ENCODE data around the gene RPA1. TPM values are rescaled to one million over a fixed set of nuclear protein-coding genes. Genes with fewer than 3 reads are reported as not detected.

The RPA1 gene
- total and polyA plus RNA-seq, 12 donors, result 12.9 to 109 (median 23.3) TPM

DNA sequence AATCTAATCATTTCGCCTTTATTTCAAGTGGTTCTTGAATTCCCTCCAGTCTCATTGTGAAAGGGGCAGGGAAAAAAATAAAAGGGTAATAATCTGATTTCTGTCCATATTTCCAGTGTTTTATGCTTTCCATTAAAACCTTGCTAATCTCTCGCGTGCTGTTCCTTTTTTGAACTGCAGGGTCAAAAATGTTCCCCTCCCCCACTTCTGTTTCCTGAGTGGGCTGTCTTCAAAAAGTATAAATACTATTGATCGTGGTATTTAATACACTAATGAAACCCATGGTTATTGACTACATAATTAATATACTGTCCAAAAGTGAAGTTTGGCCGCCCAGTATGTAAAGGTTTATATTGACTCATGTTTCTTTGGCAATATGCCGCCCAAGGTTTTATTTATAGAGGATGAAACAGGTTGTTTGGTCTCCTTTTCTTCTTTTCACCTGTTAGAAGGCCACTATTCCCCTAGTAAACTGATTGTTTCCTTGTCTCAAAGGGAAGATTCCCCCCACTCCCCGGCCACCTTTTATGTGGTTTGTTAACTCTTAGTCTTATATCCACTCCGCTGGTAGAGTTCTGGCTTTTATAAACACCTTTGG, 69.7 kb downstream of the RPA1 start:
- no peak for TF ChIP-seq POLR2A (IDR thresholded peaks at IDR 0.05)
- TF ChIP-seq, protein P1, sequence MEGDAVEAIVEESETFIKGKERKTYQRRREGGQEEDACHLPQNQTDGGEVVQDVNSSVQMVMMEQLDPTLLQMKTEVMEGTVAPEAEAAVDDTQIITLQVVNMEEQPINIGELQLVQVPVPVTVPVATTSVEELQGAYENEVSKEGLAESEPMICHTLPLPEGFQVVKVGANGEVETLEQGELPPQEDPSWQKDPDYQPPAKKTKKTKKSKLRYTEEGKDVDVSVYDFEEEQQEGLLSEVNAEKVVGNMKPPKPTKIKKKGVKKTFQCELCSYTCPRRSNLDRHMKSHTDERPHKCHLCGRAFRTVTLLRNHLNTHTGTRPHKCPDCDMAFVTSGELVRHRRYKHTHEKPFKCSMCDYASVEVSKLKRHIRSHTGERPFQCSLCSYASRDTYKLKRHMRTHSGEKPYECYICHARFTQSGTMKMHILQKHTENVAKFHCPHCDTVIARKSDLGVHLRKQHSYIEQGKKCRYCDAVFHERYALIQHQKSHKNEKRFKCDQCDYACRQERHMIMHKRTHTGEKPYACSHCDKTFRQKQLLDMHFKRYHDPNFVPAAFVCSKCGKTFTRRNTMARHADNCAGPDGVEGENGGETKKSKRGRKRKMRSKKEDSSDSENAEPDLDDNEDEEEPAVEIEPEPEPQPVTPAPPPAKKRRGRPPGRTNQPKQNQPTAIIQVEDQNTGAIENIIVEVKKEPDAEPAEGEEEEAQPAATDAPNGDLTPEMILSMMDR (IDR thresholded peaks at IDR 0.05), result peak in 2 of 6 experiments; percentile 15 to 37
- peak overlapping the region in 1 of 5 donors; percentile 45 for H3K27ac ChIP-seq
- H3K4me3 ChIP-seq, result no peak overlapping the region
- DNase-seq, result no peak
- peaks cover 0 to 42% of the 10 kb centered on the region in 2 donors for H3K36me3 ChIP-seq (replicated peaks in 1 of 2)
- intact Hi-C loops (cut with DNase I), result no loop called here
- H3K9me3 ChIP-seq (replicated peaks in 1 of 3), result no peaks in the 10 kb centered on the region
- H3K4me1 ChIP-seq (replicated peaks in 1 of 2), result no peaks in the 10 kb centered on the region
- H3K27me3 ChIP-seq, result no peaks in the 10 kb centered on the region
- 89 to 96% (median 92%) methylated on average over 8 of the region's 8 CpGs for WGBS, 4 donors

DNA sequence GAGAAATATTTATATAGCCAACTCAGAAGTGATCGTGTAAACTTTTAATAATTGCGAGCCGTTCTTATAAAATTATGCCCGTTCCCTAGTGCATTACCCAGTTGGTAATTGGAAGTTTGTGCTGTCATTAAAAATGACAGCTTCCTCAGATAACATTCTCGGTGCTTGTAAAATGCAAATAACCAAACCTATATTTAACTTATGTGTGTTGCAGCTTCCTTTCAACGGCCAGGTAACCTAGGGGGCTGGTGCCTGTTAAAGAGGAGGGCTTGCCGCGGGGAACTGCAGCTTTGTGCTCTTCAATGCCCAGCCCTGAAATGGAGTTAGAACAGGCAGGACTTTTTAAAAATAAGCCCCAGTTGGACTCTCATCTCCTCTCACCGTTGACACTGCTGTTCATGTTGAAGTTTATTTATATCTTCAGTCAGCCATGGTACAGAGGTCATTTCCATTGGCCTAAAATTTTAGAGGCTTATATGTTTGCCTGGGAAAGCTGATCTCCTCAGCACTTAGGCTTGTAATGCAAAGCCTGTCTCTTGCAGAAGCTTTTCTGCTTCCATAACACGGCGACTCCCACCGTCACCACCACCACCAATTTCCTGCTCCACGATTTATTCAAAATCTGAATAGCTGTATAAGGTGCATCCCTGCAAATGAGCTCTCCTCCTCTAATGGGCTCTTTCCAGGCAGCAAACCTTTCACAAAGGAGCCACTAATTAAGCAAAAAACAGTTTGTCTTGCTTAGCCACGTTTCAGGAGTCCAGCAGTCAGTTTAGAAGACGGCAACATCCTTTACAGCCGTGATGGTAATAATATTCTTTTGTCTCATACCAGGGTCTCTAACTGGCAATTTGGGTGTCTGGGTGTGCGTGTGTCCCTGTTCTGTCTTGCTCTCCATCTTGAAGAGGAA, 74.7 kb downstream of the RPA1 start:
- Histone ChIP-seq H3K9me3 (replicated peaks in 1 of 3) (no peaks in the 10 kb centered on the region), H3K27ac (no peak overlapping the region), H3K4me3 (no peak overlapping the region), H3K36me3 (replicated peaks in 1 of 2) (no peaks in the 10 kb centered on the region), H3K4me1 (replicated peaks in 1 of 2) (peaks cover 0 to 13% of the 10 kb centered on the region in 2 donors), H3K27me3 (peaks cover 7% of the 10 kb centered on the region)
- TF ChIP-seq, protein P1 (IDR thresholded peaks at IDR 0.05), result no peak
- no peak for TF ChIP-seq POLR2A (IDR thresholded peaks at IDR 0.05)
- 67 to 75% (median 72%) methylated on average over 15 to 17 of the region's 17 CpGs for WGBS, 4 donors
- intact Hi-C loops (cut with DNase I), result loop anchor here (5.0 to 10.0 kb wide), 2 partner anchors 123 to 380 kb away; partner anchors contain the start of gene RTN4RL1 (in 1 of the 2)
- DNase-seq, result no peak

DNA sequence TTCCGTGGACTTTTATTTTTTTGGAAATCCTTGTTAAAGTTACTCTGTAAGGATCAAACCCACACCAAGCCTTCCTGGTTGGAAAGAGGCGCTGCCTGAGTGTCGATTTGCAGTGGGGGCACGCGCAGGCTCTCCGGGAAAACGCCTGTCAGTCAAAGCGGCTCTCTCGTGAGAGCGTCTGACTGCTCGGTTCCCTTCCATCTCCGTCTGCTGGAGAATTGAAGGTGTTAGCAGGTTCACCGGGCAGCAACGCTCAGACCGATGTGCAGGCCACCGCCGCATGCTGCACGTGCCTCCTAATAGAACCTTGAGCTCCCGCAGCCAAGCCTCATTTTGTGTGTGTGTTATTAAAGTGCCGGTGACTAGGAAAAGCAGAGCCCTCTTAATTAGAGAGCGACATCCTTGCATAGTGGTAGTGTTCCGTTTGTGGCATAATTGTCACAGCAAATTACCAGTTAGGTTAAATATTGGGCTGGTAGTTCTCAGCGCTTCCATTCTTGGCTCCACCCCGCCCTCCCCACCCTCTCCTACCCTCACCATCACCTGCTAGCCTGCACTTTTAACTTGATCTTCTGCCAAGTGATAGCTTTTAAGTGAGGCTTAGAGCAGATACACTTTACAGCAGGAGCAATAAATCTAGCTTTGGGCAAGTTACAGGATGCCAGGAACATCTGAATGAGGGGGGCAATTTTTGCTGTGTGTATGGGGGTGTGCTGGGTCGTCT, 75.5 kb downstream of the RPA1 start:
- Histone ChIP-seq H3K4me3 (no peak overlapping the region), H3K27ac (no peak overlapping the region), H3K9me3 (replicated peaks in 1 of 3) (no peaks in the 10 kb centered on the region), H3K27me3 (peaks cover 7% of the 10 kb centered on the region), H3K4me1 (replicated peaks in 1 of 2) (peaks cover 0 to 13% of the 10 kb centered on the region in 2 donors), H3K36me3 (replicated peaks in 1 of 2) (no peaks in the 10 kb centered on the region)
- peak in 1 of 7 donors; percentile 57 for DNase-seq
- TF ChIP-seq, protein P1 (IDR thresholded peaks at IDR 0.05), result no peak
- no peak for TF ChIP-seq POLR2A (IDR thresholded peaks at IDR 0.05)
- intact Hi-C loops (cut with DNase I), result loop anchor here (5.0 to 10.0 kb wide), 2 partner anchors 122 to 379 kb away; partner anchors contain the start of gene RTN4RL1 (in 1 of the 2)
- WGBS, 4 donors, result 26 to 35% (median 29%) methylated on average over 25 of the region's 25 CpGs
